SK-N-SH treated with all-trans-retinoic acid at 6 μM for 48 hours (cell line): Measurements from ENCODE around the gene NUP35.

Experiments used
- ATAC-seq: fragments of 200-7000 bp; cut with Tn5 transposase; 3 replicates; pipeline ENCODE4 v1.9.1; 2020; ENCODE audit warnings: mild to moderate bottlenecking, moderate library complexity
- ARNTL ChIP-seq: fragments of 450-650 bp; formaldehyde crosslinking; IDR thresholded peaks from 2 replicates; pipeline ENCODE4 v1.5.0; 2020; ENCODE audit warnings: low read depth, mild to moderate bottlenecking, moderate library complexity, borderline replicate concordance
- BACH2 ChIP-seq: fragments of 250-450 bp; sonication (Bioruptor Pico); IDR thresholded peaks from 2 replicates; pipeline ENCODE4 v1.9.0; 2021; ENCODE audit warnings: mild to moderate bottlenecking, borderline replicate concordance
- CSDC2 ChIP-seq: fragments of 250-450 bp; sonication (Bioruptor Pico); IDR thresholded peaks from 2 replicates; pipeline ENCODE4 v1.5.0; 2020; ENCODE audit warnings: mild to moderate bottlenecking, moderate library complexity
- CSRNP3 ChIP-seq: fragments of 250-450 bp; sonication (Bioruptor Pico); IDR thresholded peaks from 2 replicates; pipeline ENCODE4 v1.5.1; 2021; ENCODE audit warnings: mild to moderate bottlenecking, moderate library complexity
- ESRRG ChIP-seq: fragments of 250-450 bp; sonication (Bioruptor Pico); IDR thresholded peaks from 2 replicates; pipeline ENCODE4 v1.6.1; 2021; ENCODE audit warnings: mild to moderate bottlenecking
- ISL1 ChIP-seq: fragments of 250-450 bp; sonication (Bioruptor Pico); IDR thresholded peaks from 2 replicates; pipeline ENCODE4 v2.1.2; 2022; ENCODE audit warnings: mild to moderate bottlenecking, moderate library complexity
- OSR1 ChIP-seq: fragments of 250-450 bp; sonication (Bioruptor Pico); IDR thresholded peaks from 2 replicates; pipeline ENCODE4 v1.8.0; 2022; ENCODE audit warnings: moderate library complexity, mild to moderate bottlenecking, inconsistent platforms
- PATZ1 ChIP-seq: fragments of 250-450 bp; sonication (Bioruptor Pico); IDR thresholded peaks from 2 replicates; pipeline ENCODE4 v1.8.0; 2020; ENCODE audit warnings: mild to moderate bottlenecking, moderate library complexity, borderline replicate concordance
- POU6F1 ChIP-seq: fragments of 250-450 bp; sonication (Bioruptor Pico); IDR thresholded peaks from 2 replicates; pipeline ENCODE4 v1.8.0; 2021; ENCODE audit warnings: low read depth, mild to moderate bottlenecking, moderate library complexity, borderline replicate concordance
- RARB ChIP-seq: fragments of 250-450 bp; sonication (Bioruptor Pico); IDR thresholded peaks from 2 replicates; pipeline ENCODE4 v1.8.0; 2021; ENCODE audit warnings: mild to moderate bottlenecking, moderate library complexity
- SNAI2 ChIP-seq: fragments of 250-450 bp; sonication (Bioruptor Pico); IDR thresholded peaks from 2 replicates; pipeline ENCODE4 v1.5.0; 2020; ENCODE audit warnings: mild to moderate bottlenecking, moderate library complexity
- TOX ChIP-seq: fragments of 250-450 bp; sonication (Bioruptor Pico); IDR thresholded peaks from 2 replicates; pipeline ENCODE4 v1.8.0; 2021; ENCODE audit warnings: mild to moderate bottlenecking, moderate library complexity, borderline replicate concordance
- TSHZ2 ChIP-seq: fragments of 250-450 bp; sonication (Bioruptor Pico); IDR thresholded peaks from 2 replicates; pipeline ENCODE4 v1.5.0; 2020; ENCODE audit warnings: mild to moderate bottlenecking, moderate library complexity
- ZNF70 ChIP-seq: fragments of 450-650 bp; formaldehyde crosslinking; IDR thresholded peaks from 2 replicates; pipeline ENCODE4 v1.5.0; 2020; ENCODE audit warnings: mild to moderate bottlenecking, moderate library complexity
- ZNF8 ChIP-seq: fragments of 450-650 bp; formaldehyde crosslinking; IDR thresholded peaks from 2 replicates; pipeline ENCODE4 v1.5.0; 2020; ENCODE audit warnings: mild to moderate bottlenecking, moderate library complexity

NUP35 gene

GRCh38 chr2:183091954-183092345 lies 32.3 kb upstream of the NUP35 start:
- no peak for ATAC-seq
- TF ChIP-seq POU6F1 (CRISPR knock-in tag) (no peak), TOX (no peak), CSDC2 (CRISPR knock-in tag) (no peak)

GRCh38 chr2:183093857-183094657 lies 30.2 kb upstream of the NUP35 start:
- ATAC-seq, result peak; percentile 87

More at GRCh38 chr2:183093857-183094657, 30.2 kb upstream of the NUP35 start:
- TF ChIP-seq RARB (CRISPR knock-in tag) (no peak), ZNF70 (no peak), TSHZ2 (no peak), BACH2 (CRISPR knock-in tag) (no peak), POU6F1 (CRISPR knock-in tag) (no peak), ISL1 (CRISPR knock-in tag) (no peak), SNAI2 (CRISPR knock-in tag) (no peak), ESRRG (CRISPR knock-in tag) (no peak), ZNF8 (no peak), OSR1 (no peak), CSRNP3 (CRISPR knock-in tag) (no peak), PATZ1 (no peak), ARNTL (CRISPR knock-in tag) (no peak)
